Measurements from ENCODE around the gene DIAPH2.
"Not testable (repeated sequence)": the region's sequence is repeated elsewhere in the genome, so short reads cannot be mapped to it uniquely, and the experiment has no call there.

DIAPH2 gene

DNA sequence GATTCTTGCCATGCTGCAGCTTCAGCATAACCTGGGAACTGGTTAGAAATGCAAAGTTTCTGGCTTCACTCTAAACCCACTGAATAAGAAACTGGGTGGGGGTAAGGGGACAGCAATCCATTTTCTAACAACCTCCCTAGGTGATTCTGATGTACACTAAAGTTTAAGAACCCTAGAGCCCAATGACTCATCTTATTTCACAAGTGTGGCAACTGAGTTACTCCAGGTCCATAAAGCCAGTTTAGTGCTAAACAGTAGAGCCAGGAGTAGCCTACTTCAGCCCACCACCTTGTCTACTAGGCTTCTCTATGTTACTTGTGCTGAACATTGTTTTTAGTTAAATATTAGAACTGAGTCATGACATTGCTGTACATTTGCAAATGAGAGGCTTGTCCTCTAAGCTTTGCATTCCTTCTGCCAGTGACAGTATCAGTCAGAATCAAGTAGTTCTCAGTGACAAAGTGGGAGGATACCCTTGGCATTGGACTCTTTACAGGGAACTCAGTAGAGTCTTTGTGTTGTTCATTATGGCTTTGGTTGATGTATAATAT, 717.0 kb downstream of the DIAPH2 start:
- DNase-seq, result no peak

DNA sequence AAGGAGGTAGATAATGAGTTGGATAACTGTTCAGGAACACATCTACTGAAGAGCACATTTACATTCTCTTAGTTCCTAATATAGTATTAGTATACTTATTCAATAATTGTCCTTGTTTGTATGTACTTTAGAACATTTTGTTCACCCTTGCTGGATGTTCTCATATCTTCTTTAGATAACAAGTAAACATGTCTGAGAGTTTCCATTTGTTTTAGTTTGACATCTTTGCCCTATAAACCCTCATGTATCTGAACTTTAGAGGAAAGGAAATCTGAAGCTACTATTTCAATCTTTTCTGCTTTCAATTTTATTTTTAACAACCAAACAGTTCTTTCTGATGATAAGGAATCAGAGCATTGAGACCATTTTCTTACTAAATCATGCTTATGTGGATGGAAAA, 717.7 kb downstream of the DIAPH2 start:
- no peak for DNase-seq

DNA sequence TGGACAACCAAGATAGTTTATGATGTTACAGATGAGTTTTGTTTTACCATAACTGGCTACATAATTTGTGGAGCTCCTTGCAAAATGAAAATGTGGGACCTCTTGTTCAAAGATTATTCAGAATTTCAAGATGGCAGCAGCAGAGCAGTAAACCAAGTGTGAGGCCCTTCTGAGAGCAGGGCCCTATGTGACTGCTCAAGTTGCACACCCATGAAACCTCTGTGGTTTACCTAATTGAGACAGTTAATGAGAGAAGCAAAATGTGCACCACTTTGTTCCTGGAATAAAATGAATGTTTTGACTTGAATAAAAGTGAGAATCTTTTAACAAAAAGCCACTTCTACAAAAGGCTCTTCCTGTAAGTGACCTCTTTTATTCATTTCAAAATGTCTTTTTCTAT, 718.3 kb downstream of the DIAPH2 start:
- no peak for DNase-seq

- no peak for DNase-seq
Observed at GRCh38 chrX:97405031-97405660, 720.5 kb downstream of the DIAPH2 start.

DNA sequence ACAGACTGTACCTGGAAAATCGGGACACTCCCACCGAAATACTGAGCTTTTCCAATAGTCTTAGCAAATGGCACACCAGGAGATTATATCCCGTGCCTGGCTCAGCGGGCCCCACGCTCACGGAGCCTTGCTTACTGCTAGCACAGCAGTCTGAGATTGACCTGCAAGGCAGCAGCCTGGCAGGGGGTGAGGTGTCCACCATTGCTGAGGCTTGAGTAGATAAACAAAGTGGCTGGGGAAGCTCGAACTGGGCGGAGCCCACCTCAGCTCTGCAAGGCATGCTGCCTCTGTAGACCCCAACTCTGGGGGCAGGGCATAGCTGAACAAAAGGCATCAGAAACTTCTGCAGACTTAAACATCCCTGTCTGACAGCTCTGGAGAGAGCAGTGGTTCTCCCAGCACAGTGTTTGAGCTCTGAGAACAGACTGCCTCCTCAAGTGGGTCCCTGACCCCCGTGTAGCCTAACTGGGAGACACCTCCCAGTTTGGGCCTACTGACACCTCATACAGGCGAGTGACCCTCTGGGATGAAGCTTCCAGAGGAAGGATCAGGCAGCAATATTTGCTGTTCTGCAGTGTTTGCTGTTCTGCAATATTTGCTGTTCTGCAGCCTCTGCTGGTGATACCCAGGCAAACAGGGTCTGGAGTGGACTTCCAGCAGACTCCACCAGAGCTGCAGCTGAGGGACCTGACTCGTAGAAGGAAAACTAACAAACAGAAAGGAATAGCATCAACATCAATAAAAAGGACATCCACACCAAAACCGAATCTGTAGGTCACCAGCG, 725.2 kb downstream of the DIAPH2 start:
- DNase-seq, result not testable (repeated sequence)

DNA sequence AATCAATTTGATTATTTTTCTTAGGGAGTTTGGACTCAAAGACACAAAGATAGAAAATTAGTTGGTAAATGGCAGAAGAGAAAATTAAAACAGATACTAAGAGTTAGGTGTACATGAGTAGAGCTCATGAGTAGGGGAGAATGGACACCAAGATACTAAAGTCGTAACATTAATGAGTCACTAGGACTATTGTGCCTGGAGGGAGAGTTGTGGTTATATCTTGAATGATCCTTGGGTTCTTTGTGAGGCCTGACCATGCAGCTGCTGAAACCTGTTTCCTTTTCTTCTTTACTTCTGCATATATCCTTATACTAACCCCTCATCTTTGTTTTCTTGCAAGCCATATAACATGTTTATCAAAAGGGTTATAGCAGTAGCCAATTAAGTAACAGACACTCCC, 731.8 kb downstream of the DIAPH2 start:
- DNase-seq, result no peak

GRCh38 chrX:97429101-97429500, 744.5 kb downstream of the DIAPH2 start:
- DNase-seq, result no peak

- no peak for DNase-seq
Observed at GRCh38 chrX:97431281-97431680, 746.6 kb downstream of the DIAPH2 start.

DNA sequence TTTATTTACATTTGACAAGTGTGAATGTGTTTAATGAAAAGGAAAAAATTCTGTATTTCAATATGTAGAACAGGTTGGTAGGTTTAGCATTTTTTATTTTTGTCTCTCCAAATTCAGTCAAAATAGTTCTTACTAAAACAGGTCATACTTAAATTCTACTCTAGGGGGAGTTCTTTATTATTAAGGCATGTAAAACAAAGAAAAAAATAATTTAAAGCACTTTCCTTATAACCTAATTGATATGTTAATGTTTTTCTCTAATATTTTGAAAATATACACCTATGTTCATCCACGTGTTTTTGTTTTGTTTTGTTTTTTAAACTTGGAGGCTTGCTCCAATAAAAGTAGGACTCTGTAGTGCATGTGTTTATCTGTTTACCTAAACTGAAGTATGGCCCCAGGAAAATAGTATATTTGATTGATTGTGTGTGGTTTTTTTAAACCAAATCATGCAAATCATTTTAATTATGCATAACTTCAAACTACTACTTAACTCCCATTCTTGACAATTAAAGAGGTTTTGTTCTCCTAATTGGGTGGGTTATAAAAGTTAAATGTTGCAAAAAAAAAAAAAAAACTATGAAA, 761.7 kb downstream of the DIAPH2 start:
- DNase-seq, result no peak

GRCh38 chrX:97447306-97447705, 762.7 kb downstream of the DIAPH2 start:
- no peak for DNase-seq

GRCh38 chrX:97452283-97452682, 767.6 kb downstream of the DIAPH2 start:
- DNase-seq, result no peak

DNA sequence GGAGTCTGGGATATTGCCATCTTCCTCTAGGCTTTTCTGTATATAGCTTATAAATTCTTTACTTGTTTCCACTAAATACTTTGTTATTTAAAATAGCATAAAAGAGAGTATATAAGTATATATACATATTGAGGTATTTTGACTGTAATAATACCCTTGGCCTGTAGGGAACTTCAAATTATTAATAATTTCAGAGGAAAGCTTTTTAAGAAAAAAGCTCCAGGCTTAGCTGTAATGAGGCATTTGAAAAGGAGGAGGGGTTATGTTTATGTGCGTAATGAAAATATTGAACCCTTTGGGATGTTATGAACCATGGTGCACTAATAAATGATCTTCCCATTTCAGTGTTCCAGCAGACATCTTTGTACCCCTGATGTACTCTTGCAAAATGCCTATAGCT, 777.1 kb downstream of the DIAPH2 start:
- no peak for DNase-seq

- DNase-seq, result no peak
Observed at GRCh38 chrX:97471071-97471470, 786.4 kb downstream of the DIAPH2 start.

DNA sequence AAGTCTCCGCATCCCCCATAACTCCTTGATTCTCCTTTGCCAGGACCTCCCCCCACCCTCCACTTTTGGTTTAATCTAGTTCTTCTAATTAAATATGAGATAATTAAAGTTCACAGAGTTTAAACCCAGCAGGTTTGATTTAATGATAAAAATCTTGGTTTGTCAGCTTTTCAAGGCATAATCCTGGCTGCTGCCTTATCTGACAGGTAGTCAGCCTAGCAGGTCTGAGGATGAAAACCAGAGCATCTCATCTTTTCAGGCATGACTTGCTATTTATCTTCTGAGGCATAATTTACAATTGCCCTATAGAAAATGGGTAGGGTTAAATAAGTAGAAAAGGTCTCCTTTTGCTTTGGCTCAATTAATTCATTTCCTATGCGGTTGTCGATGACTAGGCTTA, 790.3 kb downstream of the DIAPH2 start:
- DNase-seq, result no peak

DNA sequence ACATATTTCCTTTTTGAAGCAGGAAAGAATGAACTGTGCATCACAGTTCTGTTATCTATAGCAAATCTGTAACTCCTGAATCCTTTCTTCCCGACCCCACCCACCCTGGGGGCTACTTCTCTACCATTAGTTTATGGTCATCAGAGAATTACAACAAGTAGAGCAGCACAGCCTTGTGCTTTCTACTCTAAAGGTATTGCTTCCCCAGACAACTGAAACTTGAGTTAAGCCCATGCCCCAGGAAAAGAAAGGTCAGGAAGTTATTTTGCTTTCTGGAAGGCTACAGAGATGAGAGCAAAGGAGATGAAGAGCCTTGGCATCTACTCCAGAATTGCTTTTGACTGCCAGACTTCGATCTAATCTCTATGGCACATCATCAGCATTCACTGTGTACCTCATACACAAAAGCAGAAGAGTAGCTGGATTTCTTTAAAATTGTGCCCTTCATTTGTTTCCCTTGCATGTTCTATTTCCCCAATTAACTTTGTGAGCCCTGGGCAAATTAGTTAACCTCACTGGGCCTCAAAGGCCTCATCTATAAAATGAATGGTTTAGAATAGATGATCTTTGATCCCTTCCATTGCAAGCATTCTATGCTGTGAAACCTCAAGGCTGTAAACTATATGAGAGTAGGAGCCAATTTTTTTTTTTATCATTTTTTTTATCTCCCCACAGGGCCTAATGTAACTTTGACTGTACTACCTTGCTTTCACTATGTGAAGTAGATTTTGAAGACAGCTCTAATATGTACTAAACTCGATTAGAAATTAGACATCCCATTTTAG, 794.7 kb downstream of the DIAPH2 start:
- no peak for DNase-seq

GRCh38 chrX:97481228-97481627, 796.6 kb downstream of the DIAPH2 start:
- no peak for DNase-seq

DNA sequence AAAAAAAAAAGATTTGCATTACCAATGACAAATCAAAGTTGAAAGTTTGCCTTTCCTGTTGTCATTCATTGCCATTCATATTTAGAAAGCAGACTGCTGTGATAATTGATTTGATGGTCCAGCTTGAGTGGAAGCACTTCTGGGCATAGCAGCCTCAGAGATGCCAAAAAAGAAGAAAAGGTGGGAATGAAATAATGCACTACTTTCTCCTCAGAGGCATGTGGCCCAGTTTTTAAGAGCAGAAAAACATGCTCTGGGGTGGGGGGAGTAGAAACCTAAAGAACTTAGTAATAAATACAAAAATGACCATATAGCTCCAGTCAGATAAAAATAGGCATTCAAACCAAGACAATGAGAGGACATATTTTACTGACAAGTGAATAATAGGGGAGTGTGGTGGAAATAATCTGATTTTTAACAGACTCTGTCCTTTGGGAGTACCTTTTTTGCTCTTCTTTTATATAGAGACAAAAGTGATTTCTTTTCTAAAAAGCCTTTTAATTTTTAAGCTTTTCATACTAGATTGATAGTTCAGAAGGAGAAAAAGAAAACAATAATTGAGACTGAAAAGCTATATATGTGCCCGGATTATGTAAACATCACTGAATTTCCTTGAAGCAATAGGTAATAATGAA, 798.1 kb downstream of the DIAPH2 start:
- no peak for DNase-seq

DNA sequence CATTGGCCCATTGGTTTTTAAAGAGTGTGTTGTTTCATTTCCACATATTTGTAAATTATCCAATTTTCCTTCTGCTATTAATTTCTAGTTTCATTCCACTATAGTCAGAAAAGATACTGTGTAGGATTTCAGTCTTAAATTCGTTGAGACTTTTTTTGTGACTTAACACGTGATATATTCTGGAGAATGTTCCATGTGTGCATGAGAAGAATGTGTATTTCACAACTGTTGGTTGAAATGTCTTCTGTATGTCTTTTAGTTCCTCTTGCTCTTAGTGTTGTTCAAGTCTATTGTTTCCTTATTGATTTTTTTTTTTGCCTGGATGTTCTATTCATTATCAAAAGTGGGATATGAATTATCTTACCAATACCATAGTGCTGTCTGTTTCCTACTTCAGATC, 806.0 kb downstream of the DIAPH2 start:
- no peak for DNase-seq

GRCh38 chrX:97494756-97495372, 810.2 kb downstream of the DIAPH2 start:
- DNase-seq, result no peak

GRCh38 chrX:97498093-97498492, 813.5 kb downstream of the DIAPH2 start:
- no peak for DNase-seq

DNA sequence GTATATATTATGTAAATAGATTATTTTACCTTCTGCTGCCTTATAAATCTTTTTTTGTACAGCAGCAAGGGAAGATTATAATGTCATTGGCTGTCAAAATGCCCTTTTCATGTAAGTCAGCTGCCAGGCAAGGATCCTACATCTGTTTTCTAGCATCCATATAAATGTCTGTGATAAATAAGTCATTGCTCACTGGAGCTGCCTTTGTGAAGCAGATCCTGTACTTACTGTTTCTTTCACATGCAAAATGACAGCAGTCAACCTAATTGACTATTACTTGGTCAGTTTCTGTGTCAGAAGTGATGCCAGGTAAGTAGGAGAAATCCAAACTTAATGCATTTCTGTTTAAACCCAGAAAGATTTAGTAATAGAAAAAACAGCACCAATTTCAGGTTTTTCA, 819.8 kb downstream of the DIAPH2 start:
- DNase-seq, result no peak

DNA sequence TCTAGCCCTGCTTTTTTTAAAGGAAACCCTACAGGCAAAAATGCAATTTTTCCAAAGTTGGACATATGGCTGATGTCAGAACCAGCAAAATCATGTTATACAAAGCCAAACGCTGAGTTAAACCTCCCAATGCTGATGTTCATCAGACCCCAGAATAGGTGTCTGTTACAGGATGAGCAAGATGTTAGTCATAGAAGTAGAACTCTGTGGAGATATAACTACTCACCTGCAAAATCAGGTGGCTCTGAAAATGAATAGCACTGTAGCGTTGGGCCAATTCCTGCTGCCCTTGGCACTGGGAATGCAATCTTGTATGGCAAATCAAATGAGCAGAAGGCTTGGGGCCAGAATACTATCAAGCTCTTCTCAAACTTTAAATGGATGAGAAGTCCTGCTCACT, 833.1 kb downstream of the DIAPH2 start:
- DNase-seq, result no peak
